MM.1S (cell line): Measurements from ENCODE around the gene MYBPC1.

Experiments used
- DNase-seq: peaks from one replicate; pipeline ENCODE4 v3.0.0-alpha.2; 2015
- H2AFZ ChIP-seq: fragments of 300-600 bp; sonication (generic); 2 replicates; pipeline ENCODE4 v1.6.0; 2016; ENCODE audit warnings: antibody characterized with exemption, low read length
- H3F3A ChIP-seq: fragments of 300-600 bp; sonication (generic); 2 replicates; pipeline ENCODE4 v1.6.1; 2016; ENCODE audit warnings: mild to moderate bottlenecking, antibody characterized with exemption, low read length, moderate library complexity, mixed read lengths; ENCODE audit not compliant: insufficient read depth
- H3K27ac ChIP-seq: fragments of 300-600 bp; sonication (generic); 2 replicates; pipeline ENCODE4 v1.5.1; 2016; ENCODE audit warnings: mild to moderate bottlenecking, low read length
- H3K27me3 ChIP-seq: fragments of 300-600 bp; sonication (generic); replicated peaks from 2 replicates; pipeline ENCODE4 v1.6.0; 2016; ENCODE audit warnings: low read length; ENCODE audit not compliant: insufficient read depth
- H3K36me3 ChIP-seq: fragments of 300-600 bp; sonication (generic); replicated peaks from 2 replicates; pipeline ENCODE4 v1.6.1; 2016; ENCODE audit warnings: mild to moderate bottlenecking, low read length, mixed read lengths; ENCODE audit not compliant: insufficient read depth
- H3K4me1 ChIP-seq: fragments of 300-600 bp; sonication (generic); 2 replicates; pipeline ENCODE4 v1.6.1; 2016; ENCODE audit warnings: low read length, mixed read lengths
- H3K4me2 ChIP-seq: fragments of 300-600 bp; sonication (generic); 2 replicates; pipeline ENCODE4 v1.6.0; 2016; ENCODE audit warnings: low read depth, low read length
- H3K4me3 ChIP-seq: fragments of 300-600 bp; sonication (generic); 2 replicates; pipeline ENCODE4 v1.5.1; 2016; ENCODE audit warnings: low read length, mixed read lengths
- H3K79me2 ChIP-seq: fragments of 300-600 bp; sonication (generic); 2 replicates; pipeline ENCODE4 v1.6.1; 2016; ENCODE audit warnings: mixed run types, low read length, mixed read lengths
- H3K9ac ChIP-seq: fragments of 300-600 bp; sonication (generic); 2 replicates; pipeline ENCODE4 v1.6.1; 2016; ENCODE audit warnings: low read length, mixed read lengths
- H3K9me2 ChIP-seq: fragments of 300-600 bp; sonication (generic); replicated peaks from 2 replicates; pipeline ENCODE4 v1.6.1; 2016; ENCODE audit warnings: mild to moderate bottlenecking, low read length, mixed read lengths; ENCODE audit not compliant: insufficient read depth
- H3K9me3 ChIP-seq: fragments of 300-600 bp; sonication (generic); replicated peaks from 2 replicates; pipeline ENCODE4 v1.6.1; 2016; ENCODE audit warnings: mild to moderate bottlenecking, low read length, mixed read lengths; ENCODE audit not compliant: insufficient read depth
- H4K20me1 ChIP-seq: fragments of 300-600 bp; sonication (generic); 2 replicates; pipeline ENCODE4 v1.6.1; 2016; ENCODE audit warnings: mild to moderate bottlenecking, low read length, moderate library complexity, mixed read lengths; ENCODE audit not compliant: insufficient read depth
- CTCF ChIP-seq: fragments of 300-600 bp; sonication (generic); IDR thresholded peaks from 2 replicates; pipeline ENCODE4 v1.5.1; 2016; ENCODE audit warnings: antibody characterized with exemption, low read length, mixed read lengths
- EZH2 ChIP-seq: fragments of 300-600 bp; sonication (generic); optimal IDR thresholded peaks from 2 replicates; pipeline ENCODE3; 2017; ENCODE audit warnings: low read depth, mild to moderate bottlenecking, antibody characterized with exemption, low read length, mixed read lengths
- EZH2phosphoT487 ChIP-seq: fragments of 300-600 bp; sonication (generic); IDR thresholded peaks from 2 replicates; pipeline ENCODE4 v1.6.1; 2018; ENCODE audit warnings: antibody characterized with exemption, low read length

The MYBPC1 gene

GRCh38 chr12:101707131-101707782, 112.5 kb downstream of the MYBPC1 start:
- Histone ChIP-seq H3K9me2 (no peaks in the 10 kb centered on the region), H3K27ac (no peak overlapping the region), H2AFZ (no peak overlapping the region), H3K79me2 (peaks cover 75% of the 10 kb centered on the region), H3K4me1 (peaks cover 12% of the 10 kb centered on the region), H3K4me3 (no peak overlapping the region), H3K4me2 (no peak overlapping the region), H3K9ac (no peak overlapping the region), H3F3A (no peaks in the 10 kb centered on the region), H3K9me3 (no peaks in the 10 kb centered on the region), H3K36me3 (no peaks in the 10 kb centered on the region), H3K27me3 (no peaks in the 10 kb centered on the region), H4K20me1 (no peaks in the 10 kb centered on the region; the same call in 1 of the 2 replicates)
- no peak for DNase-seq
- no peak for TF ChIP-seq EZH2phosphoT487
- no peak for TF ChIP-seq EZH2
- TF ChIP-seq CTCF = no peak

GRCh38 chr12:101710288-101710687, 115.5 kb downstream of the MYBPC1 start:
- peaks cover 12% of the 10 kb centered on the region for H3K4me1 ChIP-seq
- no peaks in the 10 kb centered on the region for H3K27me3 ChIP-seq
- H3K4me2 ChIP-seq = no peak overlapping the region
- no peak for DNase-seq
- H3K79me2 ChIP-seq = peaks cover 77% of the 10 kb centered on the region
- H3K27ac ChIP-seq = no peak overlapping the region
- H3K4me3 ChIP-seq = no peak overlapping the region
- H3K9ac ChIP-seq = no peak overlapping the region
- H4K20me1 ChIP-seq = peaks cover 4% of the 10 kb centered on the region; the same call in 1 of the 2 replicates
- no peaks in the 10 kb centered on the region for H3K9me2 ChIP-seq
- H2AFZ ChIP-seq = no peak overlapping the region
- H3F3A ChIP-seq = 0 out of 2 replicates have a peak, but pooled peaks cover 3% of the 10 kb centered on the region
- no peaks in the 10 kb centered on the region for H3K36me3 ChIP-seq
- no peak for TF ChIP-seq EZH2phosphoT487
- no peak for TF ChIP-seq CTCF
- no peak for TF ChIP-seq EZH2
- no peaks in the 10 kb centered on the region for H3K9me3 ChIP-seq

- no peak overlapping the region for H3K4me2 ChIP-seq
- H3K9me2 ChIP-seq = no peaks in the 10 kb centered on the region
Observed at GRCh38 chr12:101713059-101713682, 118.4 kb downstream of the MYBPC1 start.

More at GRCh38 chr12:101713059-101713682, 118.4 kb downstream of the MYBPC1 start:
- DNase-seq = no peak
- H2AFZ ChIP-seq = no peak overlapping the region
- H3K27me3 ChIP-seq = no peaks in the 10 kb centered on the region
- no peak overlapping the region for H3K9ac ChIP-seq
- no peak overlapping the region for H3K27ac ChIP-seq
- TF ChIP-seq EZH2 (no peak), EZH2phosphoT487 (no peak), CTCF (no peak)
- 0 out of 2 replicates have a peak, but pooled peaks cover 3% of the 10 kb centered on the region for H3F3A ChIP-seq
- H4K20me1 ChIP-seq = peaks cover 4% of the 10 kb centered on the region; the same call in 1 of the 2 replicates
- H3K4me1 ChIP-seq = peaks cover 12% of the 10 kb centered on the region
- H3K4me3 ChIP-seq = no peak overlapping the region
- no peaks in the 10 kb centered on the region for H3K36me3 ChIP-seq
- no peaks in the 10 kb centered on the region for H3K9me3 ChIP-seq
- peaks cover 60% of the 10 kb centered on the region for H3K79me2 ChIP-seq
